HG03045 (cell line): ENCODE results near the gene AMY1A.
"Not testable (repeated sequence)": the region's sequence is repeated elsewhere in the genome, so short reads cannot be mapped to it uniquely, and the experiment has no call there.

Experiments
- ATAC-seq: cut with Tn5 transposase; IDR thresholded peaks from one replicate; pipeline ENCODE4 v1.9.1; 2021; ENCODE audit warnings: mild to moderate bottlenecking, moderate library complexity; ENCODE audit not compliant: unreplicated experiment

The AMY1A gene

DNA sequence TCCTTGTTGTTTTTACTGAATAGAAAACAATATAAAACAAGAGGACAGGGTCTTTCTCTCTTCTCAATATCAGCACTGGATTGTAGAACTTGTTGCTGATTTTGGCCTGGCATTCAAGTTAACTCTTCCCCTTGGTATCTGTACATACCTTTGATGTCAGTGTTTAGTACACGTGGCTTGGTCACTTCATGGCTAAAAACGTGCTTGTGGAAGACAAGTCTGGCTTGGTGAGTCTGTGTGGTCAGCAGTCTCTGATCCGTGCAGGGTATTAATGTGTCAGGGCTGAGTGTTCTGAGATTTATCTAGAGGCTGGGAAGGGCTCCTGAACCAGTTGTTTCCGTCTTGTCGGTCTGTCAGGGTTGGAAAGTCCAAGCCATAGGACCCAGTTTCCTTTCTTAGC lies at the start of gene AMY1A:
TSS of gene AMY1A (plus strand) at position 301 of the 400 bp plus-strand sequence. CDS start 571 bp downstream, outside the sequence.
- not testable (repeated sequence) for ATAC-seq

GRCh38 chr1:103616362-103616761 lies 39.2 kb upstream of the AMY1A start:
- ATAC-seq, result no peak

GRCh38 chr1:103616994-103617477 lies 38.5 kb upstream of the AMY1A start, which contains the start of gene AMY2A:
Gene AMY2A (plus strand): TSS chr1:103617427. CDS start chr1:103617441, 14 bp downstream.
- not testable (repeated sequence) for ATAC-seq

- not testable (repeated sequence) for ATAC-seq
Measured at GRCh38 chr1:103627436-103627835, 28.1 kb upstream of the AMY1A start.

DNA sequence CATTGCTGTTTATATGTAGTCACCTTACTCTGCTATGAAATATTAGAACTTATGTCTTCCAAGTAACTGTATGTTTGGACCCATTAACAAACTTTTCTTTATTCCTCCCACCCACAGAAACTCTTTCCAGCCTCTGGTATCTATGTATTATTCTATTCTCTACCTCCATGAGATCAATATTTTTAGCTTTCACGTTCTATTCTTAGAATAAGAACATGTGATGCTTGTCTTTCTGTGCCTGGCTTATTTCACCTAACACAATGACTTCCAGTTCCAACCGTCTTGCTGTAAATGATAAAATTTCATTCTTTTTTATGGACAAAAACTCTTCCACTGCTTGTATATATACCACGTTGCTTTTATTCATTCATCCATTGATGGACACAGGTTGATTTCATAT lies 14.4 kb upstream of the AMY1A start:
- ATAC-seq, result not testable (repeated sequence)

GRCh38 chr1:103643908-103644307 lies 11.7 kb upstream of the AMY1A start:
- not testable (repeated sequence) for ATAC-seq

GRCh38 chr1:103650305-103650704 lies 5.3 kb upstream of the AMY1A start:
- not testable (repeated sequence) for ATAC-seq

DNA sequence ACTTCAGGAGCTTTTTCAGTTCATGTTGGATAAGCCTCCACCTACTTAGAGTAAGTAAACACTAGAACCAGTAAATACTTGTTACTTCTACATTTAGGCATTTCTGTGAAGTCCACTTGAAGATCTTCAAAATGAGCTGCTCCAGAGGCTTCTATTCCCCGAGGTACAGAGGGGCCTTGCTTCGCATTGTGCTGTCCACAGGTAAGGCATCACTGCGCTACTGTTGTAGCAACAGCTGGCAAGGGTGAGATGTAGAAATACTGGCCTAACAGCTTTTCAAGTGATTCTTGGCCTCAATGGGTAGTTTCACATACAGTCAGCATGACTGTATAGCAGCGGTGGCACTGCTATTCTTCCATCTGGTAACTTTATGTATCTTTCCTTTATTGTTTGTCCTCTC lies 4.7 kb upstream of the AMY1A start:
- not testable (repeated sequence) for ATAC-seq

GRCh38 chr1:103654133-103654532 lies 1.4 kb upstream of the AMY1A start:
- ATAC-seq, result not testable (repeated sequence)

DNA sequence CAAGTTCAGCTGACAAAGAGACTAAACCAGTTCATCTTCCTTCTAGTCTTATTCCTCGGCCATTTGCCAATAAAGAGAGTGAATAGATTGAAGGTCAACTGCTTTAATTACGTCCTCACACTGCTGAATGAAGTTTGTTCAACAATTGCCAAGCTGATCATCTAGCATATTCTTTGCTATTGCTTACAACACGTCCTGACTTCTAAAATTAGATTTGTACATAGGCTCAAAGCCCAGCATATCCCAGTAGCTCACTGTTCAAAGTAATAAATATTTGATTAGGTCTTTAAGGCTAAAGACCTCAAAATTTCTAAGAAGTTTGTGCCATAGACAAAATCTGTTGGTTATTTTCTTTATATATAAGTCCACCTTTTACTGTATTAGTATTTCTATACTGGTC lies 20.8 kb downstream of the AMY1A start:
- not testable (repeated sequence) for ATAC-seq

- not testable (repeated sequence) for ATAC-seq
Measured at GRCh38 chr1:103696110-103696509, 40.5 kb downstream of the AMY1A start, which contains the start of gene AMY1B. Gene AMY1B (minus strand): TSS chr1:103696210. CDS start chr1:103695639, 571 bp downstream.

DNA sequence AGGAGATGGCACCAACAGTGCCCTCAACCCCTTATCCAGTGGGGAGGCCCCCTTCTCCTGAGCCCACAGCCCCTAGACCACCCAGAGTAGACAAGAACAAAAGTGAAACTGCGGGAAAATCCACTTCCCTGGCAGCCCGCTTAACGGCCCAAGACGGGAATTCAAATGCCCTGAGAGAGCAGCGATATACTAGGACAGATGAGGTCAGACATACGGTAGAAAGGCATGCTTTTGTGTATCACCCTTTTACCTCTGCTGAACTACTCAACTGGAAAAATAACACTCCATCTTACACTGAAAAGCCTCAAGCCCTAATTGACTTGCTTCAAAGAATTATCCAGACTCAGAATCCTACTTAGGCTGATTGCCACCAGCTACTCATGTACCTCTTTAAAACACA lies 41.9 kb downstream of the AMY1A start:
- ATAC-seq, result not testable (repeated sequence)

GRCh38 chr1:103700669-103701068 lies 45.1 kb downstream of the AMY1A start:
- ATAC-seq, result not testable (repeated sequence)

DNA sequence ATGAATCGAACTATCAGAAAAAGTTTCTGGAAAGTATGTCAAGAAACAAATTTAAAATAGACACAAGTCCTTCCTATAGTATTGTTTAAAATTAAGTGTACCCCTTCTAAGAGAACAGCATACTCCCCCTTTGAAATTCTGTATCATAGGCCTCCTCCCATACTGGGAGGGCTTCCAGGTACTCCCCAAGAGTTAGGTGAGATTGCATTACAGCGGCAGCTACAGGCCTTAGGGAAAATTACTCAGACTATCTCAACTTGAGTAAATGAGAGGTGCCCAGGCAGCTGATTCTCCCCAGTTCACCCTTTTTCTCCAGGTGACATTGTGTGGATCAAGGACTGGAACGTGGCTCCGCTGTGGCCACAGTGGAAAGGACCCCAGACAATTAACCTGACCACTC lies 45.7 kb downstream of the AMY1A start:
- not testable (repeated sequence) for ATAC-seq

DNA sequence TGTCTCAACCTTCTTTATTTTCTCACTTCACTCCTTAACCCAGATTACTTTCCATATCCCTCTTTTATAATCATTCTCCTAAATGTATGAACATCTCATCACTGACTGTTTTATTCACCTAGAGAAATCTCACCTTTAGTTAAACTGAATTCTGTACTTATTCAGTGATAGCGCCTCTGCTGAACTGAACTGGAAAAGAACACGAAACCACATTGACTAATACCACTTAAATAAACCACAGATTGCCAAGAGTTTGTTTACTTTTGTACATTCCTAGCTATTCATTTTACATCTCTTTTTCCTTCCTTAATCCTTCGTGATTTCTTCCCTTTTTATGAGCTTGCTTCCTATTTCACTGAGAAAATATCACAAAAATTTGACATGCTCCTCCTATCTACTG lies 52.1 kb downstream of the AMY1A start:
- not testable (repeated sequence) for ATAC-seq

DNA sequence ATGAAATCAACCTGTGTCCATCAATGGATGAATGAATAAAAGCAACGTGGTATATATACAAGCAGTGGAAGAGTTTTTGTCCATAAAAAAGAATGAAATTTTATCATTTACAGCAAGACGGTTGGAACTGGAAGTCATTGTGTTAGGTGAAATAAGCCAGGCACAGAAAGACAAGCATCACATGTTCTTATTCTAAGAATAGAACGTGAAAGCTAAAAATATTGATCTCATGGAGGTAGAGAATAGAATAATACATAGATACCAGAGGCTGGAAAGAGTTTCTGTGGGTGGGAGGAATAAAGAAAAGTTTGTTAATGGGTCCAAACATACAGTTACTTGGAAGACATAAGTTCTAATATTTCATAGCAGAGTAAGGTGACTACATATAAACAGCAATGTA lies 54.8 kb downstream of the AMY1A start:
- not testable (repeated sequence) for ATAC-seq
